CD1c-positive myeloid dendritic cell (primary cell): ENCODE results near the gene SH3RF3.

ENCODE experiments used
- DNase-seq: peaks from one replicate; pipeline ENCODE4 v3.0.0-alpha.2; 2016; ENCODE audit errors: extremely low spot score

The SH3RF3 gene

DNA sequence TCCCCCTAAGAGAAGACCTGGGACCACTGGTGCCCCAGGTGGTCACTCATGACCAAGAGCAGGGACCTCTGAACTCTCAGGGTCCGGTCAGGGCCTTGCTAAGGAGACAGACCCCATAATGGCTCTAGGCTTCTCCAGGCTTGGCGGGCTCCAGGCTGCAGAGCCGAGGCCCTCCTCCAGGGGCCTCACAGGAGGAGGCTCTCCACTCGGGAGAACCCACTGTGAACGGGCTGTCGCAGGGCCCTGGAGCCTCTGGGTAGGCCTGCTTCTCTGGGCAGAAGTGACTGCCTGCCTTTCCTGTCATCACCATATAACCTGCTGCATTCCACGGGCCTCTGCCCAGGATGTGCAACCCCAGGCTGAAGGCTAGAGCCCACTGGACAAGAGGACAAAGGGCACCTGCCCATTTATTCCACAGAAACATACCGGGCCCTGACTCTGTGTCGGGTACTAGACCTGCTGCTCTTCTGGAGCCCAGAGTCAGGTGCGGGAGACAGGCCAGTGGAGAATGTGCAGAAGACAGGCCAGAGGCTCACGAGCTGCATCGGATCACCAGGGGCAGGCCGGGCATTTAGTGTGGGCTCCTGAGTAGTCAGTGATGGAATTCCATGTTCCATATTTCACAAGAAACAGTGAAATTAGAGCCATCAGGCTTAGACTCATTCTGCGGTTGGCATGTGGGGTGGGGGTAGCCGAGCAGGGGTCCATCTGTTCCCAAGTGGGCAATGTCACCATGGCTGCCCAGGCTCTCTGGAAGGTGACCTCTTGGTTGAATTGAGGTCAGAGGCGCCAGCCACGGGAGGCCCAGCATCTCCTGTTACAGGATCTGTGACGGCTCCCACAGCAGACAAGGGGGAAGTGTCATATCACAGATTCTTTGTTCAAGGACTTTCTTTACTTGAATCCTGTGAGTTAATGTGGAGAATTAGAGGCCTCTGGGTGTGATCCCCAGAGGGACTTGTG is 220.8 kb downstream of the SH3RF3 start:
- DNase-seq, result no peak

DNA sequence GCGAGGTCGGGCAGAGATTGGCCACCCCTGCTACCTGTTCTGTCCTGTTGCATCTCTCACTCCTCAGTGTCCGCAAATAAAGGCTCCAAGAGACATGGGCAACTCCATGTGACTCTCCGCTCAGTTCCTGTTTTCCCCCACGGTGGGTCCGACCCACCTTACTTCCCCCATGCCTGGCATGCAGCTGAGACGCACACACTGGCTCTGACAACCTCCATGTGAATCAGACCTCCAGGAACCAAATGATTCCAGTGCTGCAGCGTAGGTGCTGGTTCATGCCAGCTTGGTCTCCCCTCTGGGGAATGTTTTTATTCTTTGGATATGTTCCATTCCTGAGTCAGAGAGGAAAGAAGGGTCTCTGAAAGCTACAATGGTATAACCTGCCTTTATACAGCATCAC is 221.5 kb downstream of the SH3RF3 start:
- no peak for DNase-seq

DNA sequence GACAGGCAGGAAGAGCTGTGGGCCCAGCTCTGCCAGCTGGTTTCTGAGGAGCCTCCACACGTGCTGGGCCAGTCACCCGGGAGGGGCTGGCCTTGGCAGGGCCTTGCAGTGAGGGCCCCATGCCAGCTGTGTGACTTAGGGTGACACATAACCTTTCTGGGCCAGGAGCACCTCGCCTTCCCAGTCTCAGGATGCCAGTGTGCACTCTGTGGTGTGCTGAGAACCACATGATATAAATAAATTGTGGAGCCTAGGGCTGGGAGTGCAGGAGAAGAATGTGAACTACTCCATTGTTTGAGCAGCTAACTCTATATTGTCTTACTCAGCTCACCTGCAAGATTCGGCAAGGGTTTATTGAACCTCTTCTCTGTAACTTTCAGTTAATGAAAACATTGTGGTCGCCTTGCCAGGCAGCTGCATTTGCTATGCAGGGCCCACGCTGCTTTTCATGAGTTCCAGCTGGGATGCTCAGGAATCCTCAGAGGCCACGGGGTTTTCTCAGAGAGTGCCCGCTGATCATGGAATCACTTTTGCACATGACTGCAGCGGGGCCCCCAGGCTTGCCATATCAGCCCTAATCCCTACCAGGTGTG is 222.3 kb downstream of the SH3RF3 start:
- DNase-seq, result no peak

DNA sequence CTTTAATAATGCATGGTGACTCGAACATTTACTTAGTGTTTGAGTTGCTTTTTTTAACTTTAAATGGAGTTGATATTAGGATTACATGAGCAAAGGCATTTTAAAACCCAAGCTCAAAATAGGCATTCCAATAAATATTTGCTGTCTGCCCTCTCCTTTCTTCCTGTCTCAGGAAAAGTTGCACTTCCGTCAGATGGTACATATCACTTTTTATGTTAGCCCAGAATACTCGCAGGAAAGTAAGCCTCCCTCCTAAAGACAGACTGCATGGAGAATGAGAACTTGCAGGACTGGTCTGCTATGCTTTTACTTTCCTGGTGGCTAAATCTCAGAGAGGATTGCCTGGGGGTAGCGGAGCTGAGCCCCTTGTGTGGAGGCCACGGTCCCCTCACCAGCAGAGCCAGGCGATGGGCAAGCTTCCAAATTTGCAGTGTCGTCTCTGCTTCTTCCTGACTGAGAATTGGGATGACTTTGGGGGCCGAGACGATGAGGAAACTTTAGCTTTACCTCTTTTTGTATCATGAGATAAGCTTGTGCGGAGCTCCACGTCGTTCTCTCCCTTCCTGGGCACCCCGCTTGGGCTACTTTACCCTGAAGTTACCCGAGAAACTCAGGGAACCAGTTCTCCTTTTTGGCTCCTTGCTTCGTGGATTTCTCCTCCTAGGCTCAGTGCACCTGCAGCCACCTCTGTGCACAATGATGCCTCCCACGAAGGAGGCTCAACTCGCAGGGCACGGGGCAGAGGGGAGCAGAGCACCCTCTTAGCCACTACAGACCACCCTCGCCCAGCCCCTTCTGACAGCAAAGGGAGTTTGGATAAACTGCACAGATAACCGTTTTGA is 223.3 kb downstream of the SH3RF3 start:
- no peak for DNase-seq

DNA sequence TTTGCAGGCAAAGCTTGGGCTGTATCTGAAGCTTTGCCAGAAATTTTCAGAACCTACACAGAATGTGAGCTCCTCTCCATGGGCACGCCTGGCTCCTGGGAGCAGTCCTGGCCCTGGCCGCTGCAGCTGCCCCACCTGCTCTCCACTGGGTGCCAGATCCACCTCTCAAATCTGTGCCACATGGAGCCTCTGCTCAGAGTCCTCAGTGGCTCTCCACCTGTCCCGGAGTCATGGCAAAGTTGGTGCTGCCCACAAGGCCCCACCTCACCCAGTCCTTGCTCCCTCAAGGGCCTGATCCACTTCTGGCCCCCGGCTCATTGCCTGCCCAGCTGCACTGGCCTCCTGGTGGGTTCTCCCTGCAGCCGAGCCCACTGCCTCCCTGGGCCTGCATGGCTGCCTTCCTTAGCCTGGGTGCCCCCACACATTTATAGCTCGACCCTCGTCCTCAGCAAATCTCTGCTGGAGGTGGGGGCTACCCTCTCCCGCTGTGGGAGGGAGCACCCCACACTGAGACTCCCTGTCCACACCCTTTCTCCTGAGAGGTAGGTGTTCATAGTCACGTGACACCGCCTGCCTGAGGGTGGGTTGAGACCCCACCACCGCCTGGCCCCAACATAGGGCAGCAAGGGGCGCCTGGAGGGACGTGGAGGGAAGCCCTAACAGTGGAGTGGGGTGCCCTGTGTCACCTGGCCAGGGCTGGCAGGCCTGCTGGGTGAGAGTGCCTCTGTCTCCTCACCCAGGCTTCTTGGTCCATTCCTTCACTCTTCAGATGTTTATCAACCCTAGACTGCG is 224.1 kb downstream of the SH3RF3 start:
- DNase-seq, result no peak

DNA sequence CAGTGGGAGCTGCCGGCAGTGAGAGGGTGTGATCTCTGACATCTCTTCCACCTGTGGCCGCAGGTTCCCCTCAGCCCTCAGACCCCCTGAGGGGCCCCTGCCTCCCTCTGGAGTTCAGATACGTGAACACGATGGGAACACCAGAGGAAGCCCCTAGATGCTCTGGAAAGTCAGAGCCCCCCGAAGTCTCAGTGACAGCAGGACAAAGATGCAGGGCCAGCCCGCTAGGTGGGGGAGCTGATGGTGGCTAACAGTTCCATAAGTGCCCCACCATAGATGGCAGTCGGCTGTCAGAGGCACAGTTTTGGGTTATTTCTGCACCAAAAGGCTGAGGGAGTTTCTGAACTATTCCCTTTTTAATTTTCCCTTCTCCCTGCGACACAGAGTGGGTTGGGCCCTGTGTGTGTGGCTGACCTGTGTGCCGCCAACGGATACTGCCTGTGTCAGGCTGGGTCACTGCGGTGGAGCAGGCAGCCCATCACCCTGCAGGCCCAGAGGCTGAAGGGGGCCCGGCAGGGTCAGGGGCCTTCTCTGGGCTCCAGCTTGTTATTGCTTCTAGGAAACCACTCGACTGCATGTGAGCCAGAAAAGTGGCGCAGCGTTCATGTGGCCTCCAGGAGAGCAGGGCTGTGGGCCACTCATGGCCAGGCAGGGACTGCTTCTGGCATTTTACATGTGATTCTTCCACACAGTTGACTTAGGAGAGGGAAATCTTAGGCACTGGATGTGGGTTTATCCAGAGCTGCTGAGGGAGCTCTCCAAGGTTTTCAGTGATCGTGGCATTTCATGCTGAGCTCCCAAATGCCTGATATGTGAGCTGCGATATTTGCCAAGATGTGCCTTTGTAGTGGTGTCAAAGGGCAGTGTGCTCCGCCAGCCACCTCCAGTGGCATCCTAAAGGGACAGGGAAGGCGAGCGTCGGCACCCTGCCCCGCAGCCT is 225.1 kb downstream of the SH3RF3 start:
- DNase-seq, result no peak

DNA sequence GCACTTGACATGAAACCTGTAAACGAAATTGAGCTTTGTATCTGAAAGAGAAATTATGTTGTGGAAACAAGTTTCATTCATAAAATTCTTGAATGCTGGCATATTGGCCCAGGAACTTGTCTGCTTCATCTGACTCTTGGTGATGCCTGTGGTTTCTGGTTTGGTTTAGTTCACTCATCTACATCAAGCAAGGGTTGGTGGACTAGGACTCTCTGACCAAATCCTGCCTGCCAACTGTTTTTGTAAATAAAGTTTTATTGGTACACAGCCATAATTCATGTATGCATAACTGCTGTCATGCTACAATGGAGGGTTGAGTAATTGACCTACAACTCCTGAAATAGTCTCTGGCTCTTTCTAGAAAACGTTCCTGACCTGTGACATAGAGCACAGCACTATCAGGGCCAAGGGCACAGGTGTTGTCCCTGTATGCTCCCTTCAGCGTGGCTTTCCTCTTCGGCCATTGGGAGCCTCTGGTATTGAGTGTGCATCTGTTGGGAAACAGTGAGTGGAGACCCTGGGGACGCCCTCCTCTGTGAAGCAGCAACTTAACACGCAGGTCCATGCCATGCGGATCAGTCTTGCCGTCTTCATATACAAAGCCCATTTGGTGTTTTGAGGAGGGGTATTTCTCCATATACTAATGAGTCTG is 226.3 kb downstream of the SH3RF3 start:
- DNase-seq, result no peak

DNA sequence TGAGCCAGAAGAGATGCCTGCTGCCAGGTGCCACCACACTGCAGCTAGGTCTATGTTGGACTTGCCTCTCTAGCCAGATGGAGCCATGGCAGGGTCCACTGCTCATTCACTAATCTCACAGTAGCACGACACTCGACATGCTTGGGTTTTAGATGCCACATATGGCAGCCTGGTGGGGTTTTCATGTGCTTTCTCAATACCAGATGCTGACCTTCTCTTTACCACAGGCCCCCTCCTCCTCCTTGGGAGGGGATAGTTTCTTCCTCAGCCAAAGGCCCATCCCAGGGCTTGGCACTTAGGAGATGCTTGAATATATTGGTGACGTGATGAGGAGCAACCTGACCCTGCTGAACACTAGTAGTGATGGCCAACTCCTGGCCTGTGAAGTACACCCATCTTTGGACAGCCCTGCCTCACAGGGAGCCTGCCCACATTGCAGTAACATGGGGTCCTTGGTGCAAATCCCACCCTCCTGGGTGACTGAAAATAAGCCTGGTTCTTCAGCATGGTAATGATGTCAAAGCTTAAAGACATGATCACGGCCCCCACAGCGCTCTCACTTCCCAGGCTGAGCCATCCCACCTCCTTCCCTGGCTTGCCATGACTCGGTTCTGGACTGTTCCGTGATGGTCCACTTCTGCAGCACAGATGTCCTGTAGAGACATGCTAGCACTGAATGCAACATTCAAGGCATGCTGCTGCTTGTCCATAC is 227.5 kb downstream of the SH3RF3 start:
- no peak for DNase-seq

DNA sequence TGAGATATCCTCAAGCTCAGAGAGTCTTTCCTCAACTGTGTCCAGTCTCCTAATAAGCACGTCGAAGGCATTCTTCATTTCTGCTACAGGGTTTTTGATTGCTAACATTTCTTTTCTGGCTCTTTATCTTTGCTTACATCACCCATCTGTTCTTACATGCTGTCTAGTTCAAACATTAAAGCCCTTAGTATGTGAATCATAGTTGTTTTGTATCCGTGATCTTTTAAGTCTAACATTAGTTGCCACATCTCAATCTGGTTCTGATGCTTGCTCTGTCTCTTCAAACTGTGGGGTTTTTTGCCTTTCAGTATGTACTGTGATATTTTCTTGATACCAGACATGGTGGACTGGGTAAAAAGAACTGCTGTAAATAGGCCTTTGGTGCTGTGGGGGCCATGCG is 235.2 kb downstream of the SH3RF3 start:
- no peak for DNase-seq

DNA sequence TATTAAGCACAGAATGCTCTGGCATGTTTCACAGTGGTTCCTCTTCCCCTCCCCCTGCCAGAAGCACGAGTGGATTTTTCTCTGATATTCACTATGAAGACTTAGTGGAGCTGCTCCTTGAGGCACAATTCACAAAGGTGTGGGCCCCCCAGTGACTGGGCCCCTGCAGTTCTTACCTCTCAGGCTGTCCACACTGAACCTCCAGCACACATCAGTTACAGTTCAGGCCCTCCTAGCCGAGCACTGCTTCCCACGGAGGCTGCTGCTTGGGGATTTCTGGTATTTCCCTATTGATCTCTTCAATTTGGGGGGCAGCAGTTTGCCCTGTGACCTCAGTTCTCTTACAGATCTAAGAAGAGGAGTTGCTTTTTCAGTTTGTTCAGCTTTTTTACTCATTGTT is 236.1 kb downstream of the SH3RF3 start:
- DNase-seq, result no peak

DNA sequence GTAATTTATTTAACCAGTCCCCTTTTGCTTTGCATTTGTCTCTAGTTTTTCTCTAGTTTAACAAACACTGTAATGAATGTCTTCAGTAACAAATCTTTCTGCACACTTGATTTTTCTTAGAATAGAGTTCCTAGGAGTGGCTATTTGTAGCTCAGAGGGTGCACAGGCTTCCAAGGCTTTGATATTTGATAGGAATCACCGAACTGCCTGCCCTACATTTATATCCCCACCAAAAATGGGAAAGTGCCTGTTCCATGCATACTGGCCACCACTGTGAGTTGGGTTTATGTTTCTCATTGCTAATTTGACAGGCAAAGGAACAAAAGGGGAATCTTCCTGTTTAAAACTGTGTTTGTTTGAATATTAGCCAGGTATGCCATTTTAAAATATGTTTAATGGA is 238.7 kb downstream of the SH3RF3 start:
- DNase-seq, result no peak

DNA sequence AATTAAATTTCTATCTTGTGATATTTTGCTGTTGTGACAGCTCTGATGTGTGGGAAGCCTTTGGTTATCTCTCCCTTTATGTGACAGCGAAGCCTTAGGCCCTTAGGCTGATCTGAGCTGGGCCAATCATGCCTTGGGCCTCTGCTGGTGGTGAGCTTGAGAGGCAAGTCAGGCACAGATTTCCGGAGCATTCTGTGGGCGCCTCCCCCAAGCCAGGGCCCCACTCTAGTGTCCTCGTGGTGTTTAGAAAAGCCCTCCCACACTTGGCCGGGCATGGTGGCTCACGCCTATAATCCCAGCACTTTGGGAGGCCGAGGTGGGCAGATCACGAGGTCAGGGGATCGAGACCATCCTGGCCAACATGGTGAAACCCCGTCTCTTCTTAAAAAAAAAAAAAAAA is 239.8 kb downstream of the SH3RF3 start:
- DNase-seq, result no peak

DNA sequence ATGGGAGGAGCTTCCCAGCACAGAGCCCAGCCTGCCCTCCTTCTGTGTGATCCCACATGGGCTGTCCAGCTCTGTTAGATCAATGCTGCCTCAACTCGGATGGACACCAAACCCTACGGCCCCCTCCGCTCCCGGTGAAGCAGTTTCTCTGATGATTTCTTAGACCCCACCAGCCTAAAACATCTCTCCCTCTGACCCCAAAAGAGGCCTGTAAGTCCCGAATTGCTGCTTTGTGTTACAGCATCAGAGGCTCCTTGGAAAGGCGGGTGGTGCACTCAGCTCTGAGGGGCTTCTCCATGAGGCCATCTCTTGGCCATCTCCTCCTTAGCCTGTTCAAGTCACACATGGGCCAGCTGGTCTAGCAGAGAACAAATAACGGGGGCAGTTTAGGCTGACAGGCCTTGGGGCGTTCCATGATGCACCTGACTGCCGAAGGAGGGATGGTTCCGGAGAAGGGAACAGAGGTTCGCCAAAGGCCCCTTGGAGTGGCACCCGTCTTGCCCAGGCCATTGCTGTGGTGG is 240.7 kb downstream of the SH3RF3 start:
- no peak for DNase-seq

DNA sequence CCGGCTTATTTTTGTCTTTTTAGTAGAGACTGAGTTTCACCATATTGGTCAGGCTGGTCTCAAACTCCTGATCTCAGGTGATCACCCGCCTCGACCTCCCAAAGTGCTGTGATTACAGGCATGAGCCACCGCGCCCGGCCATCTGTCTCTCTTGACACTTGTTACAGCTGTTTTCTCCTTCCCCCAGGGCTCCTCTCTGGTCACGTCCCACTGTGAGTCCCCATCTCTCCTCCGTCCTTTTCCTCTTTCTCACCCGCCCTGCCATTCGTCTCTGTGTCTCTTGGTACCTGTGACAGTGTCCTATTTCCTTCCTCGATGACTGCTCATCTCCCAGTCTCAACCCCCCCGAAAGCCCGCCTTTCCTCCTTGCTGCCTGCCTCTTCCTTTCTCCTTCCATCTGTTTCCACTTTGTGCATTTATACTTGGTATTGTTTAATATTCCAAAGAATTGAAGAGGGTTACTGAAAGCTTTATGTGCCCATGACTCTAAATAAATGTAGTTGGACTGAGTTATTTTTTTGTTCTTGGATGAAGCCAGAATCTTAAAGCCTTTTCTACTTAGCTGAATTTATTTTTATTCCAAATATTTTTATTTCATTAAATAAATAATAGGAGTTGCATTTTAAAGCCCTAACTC is 241.5 kb downstream of the SH3RF3 start:
- no peak for DNase-seq

DNA sequence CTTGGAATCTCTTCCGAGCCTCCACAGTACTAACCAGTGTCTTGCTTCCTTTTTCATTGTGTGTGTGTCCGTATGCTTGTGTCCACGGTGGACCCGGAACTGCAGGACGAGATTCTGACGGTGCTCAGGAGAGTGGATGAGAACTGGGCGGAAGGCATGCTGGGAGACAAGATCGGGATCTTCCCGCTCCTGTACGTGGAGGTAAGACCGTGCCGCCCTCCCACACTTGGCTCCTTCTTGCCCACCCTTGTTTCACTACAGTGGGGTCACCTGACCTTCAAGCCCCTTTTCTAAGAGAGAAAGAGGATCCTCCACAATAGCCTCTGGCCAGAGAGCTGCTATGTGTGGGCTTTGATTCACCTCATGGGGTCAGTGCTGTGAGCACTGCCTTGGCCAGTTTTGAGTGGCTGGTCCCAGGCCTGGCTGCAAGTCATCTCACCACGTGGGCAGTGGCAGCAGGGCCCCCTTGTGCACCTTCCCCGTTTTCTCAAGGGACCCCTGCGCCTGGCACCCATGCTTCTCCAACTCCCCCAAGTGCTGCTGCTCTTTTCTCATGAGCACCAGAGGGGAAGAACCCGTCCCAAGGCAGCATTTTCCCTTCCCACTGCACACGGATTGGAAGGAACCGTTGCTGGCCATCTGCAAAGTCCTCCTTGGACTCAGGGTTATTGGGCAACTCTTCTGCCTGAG is 242.6 kb downstream of the SH3RF3 start:
- DNase-seq, result no peak

DNA sequence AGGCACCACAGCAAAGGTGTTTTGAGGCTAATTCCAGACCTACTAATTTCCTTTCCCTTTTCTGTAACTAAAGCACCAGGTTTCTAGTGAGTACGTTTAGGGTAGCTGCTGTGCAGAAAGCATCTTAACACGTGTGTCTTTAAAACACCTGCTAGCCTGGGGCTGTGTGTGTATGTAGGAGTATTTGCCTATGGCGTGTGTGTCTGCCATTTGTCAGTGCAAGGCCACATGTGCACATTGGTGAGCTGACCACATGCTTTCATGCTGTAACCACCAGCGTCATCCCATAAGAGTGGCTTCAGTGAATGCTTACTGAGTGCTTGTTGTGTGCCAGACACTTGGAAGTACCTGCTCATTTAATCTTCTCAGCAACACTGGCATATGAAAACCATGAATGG is 243.2 kb downstream of the SH3RF3 start:
- DNase-seq, result no peak

DNA sequence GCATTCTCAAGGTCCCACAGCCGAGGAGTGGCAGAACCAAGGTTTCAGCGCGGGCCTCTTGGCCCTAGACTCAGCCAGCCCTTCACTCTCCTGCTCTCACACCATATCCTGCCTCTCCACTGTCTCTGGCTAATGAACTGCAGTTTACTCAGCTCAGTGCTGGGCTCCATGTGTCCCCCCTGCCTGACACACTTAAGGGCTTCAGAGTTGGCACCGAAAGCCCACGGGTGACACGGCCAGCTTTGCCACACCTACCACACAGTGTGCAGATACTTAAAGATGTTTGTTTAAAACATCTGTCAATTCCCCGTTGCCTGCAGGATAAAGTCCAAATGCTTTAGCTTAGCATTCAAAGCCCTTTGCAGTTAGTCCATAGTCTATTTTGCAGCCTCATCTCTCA is 243.6 kb downstream of the SH3RF3 start:
- no peak for DNase-seq
